HG02678 (cell line): ENCODE data around the gene CCDC142.
"Not testable (repeated sequence)": the region's sequence is repeated elsewhere in the genome, so short reads cannot be mapped to it uniquely, and the experiment has no call there.

Experiments
- ATAC-seq: cut with Tn5 transposase; IDR thresholded peaks from one replicate; pipeline ENCODE4 v1.9.1; 2021; ENCODE audit warnings: mild to moderate bottlenecking, moderate library complexity; ENCODE audit not compliant: unreplicated experiment

Gene CCDC142

DNA sequence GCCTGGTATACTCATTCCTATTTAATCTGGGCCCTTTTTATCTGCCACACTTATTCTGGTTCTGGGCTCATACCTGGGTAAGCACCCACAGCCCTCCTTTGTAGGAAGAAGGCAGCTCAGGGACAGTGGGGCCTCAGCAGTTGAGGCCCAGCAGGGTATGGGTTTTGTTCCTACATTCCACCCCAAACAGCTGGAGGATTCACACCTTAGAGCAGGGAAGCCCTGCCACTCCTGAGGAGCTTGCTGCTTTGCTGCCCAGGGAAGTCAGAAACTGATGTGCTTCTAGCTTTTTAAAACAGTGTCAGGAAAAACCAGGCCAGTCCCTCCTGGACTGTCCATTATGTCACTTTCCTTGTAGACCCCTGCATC, 17.8 kb upstream of the CCDC142 start:
- no peak for ATAC-seq

GRCh38 chr2:74499940-74500577, 17.3 kb upstream of the CCDC142 start:
- no peak for ATAC-seq

DNA sequence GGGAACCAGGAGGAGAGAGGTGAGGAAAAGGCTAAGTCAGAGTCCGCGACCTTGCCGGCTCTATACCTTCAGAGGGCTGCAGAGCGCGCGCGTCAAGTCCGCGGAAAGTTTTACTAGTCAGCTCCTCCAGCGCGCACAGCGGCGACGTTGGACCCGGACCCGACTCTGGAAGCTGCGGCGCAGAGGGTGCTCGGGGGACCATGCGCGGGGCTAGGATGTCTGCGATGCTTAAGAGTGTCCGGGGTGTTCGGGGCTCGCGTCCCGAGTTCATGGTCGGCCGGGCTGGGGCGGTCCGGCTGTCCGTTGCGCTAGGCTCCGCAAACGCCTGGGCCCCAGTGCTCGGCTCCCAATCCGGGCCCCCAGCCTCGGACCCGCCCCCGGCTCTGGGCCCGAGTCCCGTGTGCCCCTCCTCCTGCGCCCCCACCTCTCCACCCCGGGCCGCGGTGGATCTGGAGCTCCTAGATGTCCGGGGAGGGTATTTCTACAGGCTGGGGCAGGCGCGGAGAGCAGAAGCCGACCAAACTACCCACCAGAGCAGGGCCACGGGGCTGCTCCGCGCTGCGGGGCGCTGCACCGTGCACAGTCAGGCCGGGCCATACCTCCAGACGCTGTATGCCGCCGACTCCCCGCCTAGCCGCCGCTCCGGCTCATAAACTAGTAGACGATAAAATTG, 16.6 kb upstream of the CCDC142 start, which contains the start of gene LBX2:
Gene LBX2, minus strand, starts transcription at position 337 of the 673 bp plus-strand sequence. Its CDS starts 66 bp downstream, at position 271.
- ATAC-seq = no peak

- no peak for ATAC-seq
Measured at GRCh38 chr2:74498500-74499266, 15.9 kb upstream of the CCDC142 start.

GRCh38 chr2:74497777-74498499, 15.1 kb upstream of the CCDC142 start:
- peak; percentile 37 for ATAC-seq

DNA sequence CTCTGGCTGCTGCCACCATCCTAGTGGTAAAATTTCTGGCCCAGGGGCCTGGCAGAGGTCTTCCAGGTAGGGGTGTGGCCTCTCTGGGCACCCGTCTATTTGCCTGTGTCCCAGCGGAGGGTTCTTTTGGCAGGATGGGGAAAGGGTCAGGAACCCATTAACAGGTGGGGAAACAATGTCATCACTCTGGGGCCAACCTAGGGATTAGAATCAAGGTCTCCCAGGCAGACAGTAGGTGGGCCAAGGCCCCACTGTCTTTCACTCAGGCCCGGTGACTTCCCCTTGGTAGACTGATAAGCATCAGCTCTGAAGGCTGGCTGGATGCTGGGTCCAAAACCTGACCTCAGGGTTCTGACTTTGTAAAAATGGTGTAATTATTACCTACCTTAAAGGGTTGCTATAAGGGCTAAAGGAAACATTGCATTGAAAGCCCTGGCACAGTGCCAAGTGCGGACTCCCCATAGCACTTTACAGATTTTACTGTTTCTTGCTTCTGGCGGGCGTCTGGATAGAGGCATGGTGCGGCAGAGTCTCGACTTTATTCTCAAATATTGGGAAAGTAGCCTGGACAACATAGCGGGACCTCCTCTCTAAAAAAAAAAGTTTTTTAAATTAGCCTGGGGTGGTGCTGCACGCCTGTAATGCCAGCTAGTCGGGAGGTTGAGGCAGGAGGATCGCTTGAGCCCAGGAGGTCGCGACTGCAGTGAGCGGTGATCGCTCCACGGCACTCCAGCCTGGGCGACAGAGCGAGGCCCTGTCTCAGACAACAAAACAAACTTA, 14.4 kb upstream of the CCDC142 start:
- ATAC-seq = no peak

- ATAC-seq = no peak
Measured at GRCh38 chr2:74495440-74495839, 12.6 kb upstream of the CCDC142 start.

DNA sequence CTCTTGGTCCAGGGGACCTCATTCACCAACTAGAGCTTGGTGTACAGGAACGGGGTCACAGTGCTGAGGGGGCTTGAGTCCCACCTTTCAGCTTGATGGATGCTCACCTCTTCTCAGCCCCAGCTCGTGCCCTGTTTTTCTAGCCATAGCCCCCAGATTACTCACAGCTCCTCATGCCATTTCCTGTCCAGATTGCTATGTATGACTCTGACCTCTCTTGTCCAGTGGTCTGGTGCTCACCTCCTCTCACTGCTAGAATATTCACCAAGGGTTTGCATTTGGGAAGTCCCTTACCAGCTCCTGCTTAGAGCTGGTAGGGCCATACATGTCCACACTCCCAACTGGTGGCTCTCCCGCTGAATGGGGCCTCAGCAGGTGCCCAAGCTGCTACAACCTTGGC, 10.7 kb upstream of the CCDC142 start:
- ATAC-seq = no peak

DNA sequence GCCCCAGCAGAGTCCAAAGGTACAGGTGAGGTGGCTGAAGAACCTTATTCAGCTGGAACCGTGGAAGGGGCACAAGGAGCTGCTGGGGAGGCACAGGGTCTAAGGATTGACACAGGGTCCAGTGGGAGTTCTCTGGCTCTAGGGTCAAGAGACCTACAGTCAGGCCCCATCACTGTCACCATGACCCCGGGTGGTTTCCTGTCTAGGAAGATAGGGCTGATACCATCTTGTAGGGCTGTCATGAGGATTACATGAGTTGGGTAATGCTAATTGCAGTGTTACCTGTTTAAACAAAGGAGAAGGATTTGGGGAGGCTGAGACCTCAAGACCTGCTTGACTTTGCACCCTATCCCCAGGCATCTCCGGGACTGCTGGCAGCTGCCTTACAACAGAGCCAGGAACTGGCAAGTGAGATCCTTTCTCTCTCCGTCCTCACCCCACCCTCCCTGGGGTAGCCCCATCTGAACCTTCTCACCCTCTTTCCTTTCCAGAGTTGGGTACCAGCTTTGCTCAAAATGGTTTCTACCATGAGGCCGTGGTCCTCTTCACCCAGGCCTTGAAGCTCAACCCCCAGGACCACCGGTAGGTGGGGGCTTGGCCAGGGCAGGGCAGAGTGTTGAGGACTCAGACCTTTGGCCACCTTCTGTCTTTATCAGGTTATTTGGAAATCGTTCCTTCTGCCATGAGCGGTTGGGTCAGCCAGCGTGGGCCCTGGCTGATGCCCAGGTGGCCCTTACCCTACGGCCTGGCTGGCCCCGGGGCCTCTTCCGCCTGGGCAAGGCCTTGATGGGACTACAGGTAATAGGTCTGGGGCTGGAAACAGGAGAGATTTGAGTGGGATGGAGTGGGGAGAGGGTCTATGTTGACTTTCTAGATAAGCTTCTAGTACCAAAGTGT, 9.1 kb upstream of the CCDC142 start:
- ATAC-seq = no peak

- ATAC-seq = no peak
Measured at GRCh38 chr2:74489906-74490305, 7.1 kb upstream of the CCDC142 start.

DNA sequence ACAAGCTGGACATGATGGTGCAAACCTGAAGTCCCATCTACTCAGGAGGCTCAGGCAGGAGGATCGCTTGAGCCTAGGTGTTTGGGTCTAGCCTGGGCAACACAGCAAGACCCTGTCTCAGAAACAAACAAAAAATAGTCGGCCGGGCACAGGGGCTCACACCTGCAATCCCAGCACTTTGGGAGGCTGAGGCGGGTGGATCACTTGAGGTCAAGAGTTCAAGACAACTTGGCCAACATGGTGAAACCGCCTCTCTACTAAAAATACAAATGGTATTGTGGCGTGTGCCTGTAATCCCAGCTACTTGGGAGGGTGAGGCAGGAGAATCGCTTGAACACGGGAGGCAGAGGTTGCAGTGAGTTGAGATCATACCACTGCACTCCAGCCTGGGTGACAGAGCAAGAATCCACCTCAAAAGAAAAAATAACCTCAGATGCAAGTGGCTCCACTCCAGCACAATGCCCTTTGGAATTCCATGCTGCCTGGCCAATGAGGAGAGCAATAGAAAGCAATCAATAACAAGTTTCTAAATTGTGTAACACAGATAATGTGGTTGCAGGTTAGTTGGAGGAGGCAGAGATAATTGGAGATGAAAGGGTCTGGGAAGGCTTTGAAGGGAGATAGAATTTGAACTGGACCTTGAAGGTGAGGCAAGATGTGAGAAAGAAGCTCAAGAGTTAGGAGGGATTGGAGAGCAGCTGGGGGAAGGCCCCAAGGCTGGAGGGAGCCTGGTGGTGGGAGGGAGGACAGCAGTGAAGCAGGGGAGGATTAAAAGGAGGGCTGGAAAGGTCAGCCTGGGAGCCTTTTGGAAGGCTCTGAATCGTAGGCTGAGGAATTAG, 6.1 kb upstream of the CCDC142 start:
- no peak for ATAC-seq

DNA sequence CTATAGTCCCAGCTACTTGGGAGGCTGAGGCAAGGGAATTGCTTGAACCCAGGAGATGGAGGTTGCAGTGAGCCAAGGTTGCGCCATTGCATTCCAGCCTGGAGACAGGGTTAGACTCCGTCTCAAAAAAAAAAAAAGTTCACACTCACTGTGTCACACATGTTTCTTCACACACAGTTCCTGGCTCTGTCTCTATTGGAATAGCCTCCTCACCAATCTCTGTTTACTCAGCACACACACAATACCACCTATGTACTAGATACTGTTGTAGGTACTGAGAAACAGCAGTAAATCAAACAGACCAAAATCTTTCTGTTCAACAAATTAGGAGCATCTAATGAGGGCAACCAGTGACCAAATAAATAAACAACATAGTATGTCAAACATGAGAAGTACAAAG, 3.3 kb upstream of the CCDC142 start:
- no peak for ATAC-seq

DNA sequence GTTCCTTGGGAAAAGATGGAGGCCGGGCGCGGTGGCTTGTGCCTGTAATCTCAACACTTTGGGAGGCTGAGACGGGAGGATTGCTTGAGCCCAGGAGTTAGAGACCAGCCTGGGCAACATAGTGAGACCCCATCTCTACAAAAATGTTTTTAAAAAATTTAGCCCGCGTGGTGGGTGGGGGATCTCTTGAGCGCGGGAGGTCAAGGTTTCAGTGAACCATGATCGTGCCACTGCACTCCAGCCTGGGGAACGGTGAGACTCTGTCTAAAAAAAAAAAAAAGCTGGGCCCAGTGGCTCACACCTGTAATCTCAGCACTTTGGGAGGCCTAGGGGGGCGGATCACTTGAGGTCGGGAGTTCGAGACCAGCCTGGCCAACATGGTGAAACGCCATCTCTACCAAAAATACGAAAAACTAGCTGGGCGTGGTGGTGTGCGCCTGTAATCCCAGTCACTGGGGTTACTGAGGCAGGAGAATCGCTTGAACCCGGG, 922 bp upstream of the CCDC142 start:
- not testable (repeated sequence) for ATAC-seq

DNA sequence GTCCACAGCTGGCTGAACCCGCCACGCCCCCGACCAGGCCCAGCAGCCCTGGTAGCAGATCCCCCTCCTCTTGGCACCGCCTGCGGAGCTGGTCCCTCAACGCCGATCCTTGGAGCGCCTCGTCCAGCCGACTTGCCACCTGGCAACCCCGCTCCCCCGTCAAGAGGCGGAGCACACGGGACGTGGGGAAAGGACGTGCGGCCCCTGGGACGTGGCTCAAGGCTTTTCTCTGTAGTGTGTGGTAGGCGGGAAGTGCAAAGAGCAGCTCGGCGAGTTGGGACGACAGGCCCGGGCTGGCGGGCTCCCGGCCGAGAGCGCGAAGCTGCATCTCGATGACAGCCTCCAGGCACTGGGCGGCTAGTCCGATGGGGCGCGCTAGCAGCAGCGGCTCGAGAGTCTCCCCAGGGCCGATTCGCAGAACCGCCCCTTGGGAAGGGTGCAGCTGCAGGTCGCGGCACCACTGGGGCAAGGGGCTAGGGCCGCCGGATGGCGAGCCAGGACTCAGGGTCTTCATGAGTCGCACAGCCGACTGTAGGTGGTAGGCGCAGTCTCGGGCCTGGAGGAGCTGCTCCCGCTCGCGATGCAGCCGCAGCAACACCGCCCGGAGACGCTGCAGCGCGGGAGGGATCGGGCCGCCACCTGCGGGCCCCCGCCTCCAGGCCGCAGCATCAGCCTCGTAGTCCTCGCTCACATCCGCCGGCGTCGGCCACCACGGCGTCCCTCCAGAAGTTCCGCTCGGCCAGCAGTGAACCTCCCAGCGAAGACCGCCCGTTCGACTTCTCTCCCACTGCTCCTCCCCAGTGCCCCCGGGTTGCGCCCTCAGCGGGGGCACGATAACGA, 617 bp downstream of the CCDC142 start:
- peak; percentile 40 for ATAC-seq

- ATAC-seq = no peak
Measured at GRCh38 chr2:74481431-74481830, 1.4 kb downstream of the CCDC142 start.

DNA sequence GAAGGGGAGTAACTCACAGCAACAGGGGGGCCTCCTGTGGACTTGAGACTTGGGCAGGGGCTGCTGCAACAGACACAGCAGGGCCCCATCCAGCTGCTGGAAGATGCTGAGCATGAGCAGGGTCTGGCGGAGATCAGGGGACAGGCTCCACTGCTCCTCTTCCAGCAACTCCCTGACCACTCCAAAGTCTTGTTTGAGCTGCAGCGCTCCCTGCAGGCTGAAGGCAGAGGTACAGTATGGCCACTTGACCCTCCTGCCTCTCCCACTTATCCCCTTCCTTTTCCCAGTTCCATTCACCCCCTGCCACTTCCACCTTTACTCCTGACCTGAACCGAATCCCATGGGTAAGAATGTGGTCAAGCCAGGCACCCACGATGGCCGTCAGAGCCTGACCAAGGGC, 7.9 kb downstream of the CCDC142 start:
- ATAC-seq = no peak

DNA sequence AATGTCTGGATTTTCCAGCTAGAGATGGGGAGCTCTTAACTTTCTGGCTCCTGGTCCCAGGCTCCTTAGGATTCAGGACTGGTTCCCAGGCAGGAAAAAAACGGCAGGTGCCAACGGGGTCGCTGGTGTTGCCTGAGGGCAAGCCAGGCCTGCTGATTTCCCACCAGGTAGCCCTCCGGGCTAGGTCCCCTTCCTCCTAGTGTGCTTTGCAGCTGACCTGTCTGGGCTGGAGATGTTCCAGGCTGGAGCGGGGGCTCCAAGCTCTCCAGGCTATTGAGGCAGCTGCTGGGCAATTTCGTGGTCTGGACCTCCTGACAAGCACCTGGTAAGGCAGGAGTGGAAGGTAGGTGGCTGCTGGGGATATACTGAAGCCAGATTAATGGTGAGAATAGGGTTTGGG, 8.3 kb downstream of the CCDC142 start:
- ATAC-seq = no peak

- no peak for ATAC-seq
Measured at GRCh38 chr2:74472945-74473258, 9.9 kb downstream of the CCDC142 start.
